Activated T-cell treated with anti-CD3 and anti-CD28 coated beads, Interleukin-2, amount 50 U/mL, for 48 hours (primary cell): ENCODE data around the gene BTG2.
"Not testable (repeated sequence)": the region's sequence is repeated elsewhere in the genome, so short reads cannot be mapped to it uniquely, and the experiment has no call there.

Source experiments
- DNase-seq, 2 experiments: peaks; one replicate each; pipeline ENCODE4 v3.0.0-alpha.2; 2020

Gene BTG2, protein sequence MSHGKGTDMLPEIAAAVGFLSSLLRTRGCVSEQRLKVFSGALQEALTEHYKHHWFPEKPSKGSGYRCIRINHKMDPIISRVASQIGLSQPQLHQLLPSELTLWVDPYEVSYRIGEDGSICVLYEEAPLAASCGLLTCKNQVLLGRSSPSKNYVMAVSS

DNA sequence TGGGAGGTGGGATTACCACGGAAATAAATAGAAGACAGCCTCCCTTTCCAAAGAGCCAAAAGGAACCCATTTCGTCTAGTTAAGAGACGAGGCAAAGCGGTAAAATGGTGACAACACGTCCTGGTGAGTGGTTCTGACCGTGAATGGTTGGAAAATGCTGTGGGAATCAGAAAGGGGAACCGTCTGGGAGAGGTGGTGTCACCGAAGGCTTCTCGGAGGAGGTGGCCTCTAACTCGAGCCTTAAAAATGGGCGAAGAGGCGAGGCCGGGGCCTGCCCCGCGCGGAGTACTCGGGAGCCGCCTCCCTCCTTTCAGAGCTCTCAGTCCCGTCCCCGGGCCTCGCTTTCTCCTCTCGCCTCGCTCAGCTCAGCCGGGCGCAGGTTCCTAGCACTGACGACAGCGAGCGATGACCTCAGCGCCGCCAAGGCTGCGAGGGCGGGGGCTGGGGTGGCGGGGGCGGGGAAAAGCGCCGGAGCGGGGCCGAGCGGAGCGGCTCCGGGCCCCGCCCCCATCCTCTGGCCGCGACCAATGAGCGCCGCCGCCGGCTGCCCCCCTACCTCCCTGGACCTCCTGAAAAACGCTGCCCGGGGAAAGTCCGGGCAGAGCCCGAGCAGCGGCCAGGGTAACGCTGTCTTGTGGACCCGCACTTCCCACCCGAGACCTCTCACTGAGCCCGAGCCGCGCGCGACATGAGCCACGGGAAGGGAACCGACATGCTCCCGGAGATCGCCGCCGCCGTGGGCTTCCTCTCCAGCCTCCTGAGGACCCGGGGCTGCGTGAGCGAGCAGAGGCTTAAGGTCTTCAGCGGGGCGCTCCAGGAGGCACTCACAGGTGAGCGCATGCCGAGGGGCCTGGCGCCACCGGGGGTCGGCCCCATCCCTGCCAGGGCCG, at the start of gene BTG2:
Gene BTG2, plus strand, starts transcription at position 601 of the 890 bp plus-strand sequence. Its CDS starts 88 bp downstream, at position 689.
- peak; percentile 90 to 92 for DNase-seq

DNA sequence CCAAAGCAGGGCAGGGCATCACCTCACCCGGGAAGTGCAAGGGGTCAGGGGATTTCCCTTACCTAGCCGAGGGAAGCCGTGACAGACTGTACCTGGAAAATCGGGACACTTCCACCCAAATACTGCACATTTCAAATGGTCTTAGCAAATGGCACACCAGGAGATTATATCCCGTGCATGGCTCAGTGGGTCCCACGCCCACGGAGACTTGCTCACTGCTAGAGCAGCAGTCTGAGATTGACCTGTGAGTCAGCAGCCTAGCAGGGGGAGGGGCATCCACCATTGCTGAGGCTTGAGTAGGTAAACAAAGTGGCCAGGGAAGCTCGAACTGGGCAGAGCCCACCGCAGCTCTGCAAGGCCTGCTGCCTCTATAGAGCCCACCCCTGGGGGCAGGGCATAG, 48.7 kb upstream of the BTG2 start:
- peak in 1 of 2 experiments; percentile 46 for DNase-seq

DNA sequence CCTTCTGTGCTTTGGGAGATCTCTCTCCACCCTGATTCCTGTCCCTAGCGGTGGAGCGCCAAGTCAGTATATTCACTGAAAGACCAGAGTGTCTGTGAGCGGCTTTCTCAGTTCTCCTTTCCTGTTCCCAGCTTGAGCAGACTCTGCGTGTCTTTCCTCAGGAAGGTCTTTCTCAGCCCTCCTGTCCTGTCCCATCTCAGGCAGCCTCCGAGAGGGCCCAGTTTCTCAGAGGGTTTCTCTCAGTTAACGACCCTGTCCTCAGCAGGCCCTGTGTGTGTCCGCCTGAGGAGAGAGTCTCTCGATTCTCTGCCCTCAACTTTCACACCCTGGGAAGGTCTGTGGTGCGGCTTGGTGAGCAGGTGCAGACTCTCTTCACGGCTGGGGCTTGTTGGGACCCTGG, 41.8 kb upstream of the BTG2 start:
- DNase-seq, result no peak

DNA sequence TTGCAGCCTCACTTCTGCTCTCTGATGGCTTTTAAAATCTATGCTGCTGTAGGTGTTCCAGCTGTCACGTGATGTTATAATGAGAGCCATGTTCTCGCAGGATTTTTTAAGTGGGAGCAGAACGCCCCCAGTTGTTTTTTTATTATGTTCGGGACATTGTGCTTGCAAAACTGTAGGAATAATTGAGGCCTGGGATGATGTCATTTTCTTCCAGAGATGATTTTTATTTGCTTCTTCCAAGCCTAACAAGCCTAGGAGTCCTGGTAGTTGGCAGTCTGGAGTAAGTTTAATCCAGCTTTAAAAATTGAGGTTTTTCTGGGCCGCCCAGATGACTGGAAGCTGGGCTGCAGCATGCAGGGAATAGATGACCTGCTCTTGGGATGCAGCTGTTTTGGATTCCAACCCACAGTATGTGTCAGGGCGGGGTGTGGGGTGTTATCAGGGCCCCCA, 41.2 kb upstream of the BTG2 start:
- no peak for DNase-seq

DNA sequence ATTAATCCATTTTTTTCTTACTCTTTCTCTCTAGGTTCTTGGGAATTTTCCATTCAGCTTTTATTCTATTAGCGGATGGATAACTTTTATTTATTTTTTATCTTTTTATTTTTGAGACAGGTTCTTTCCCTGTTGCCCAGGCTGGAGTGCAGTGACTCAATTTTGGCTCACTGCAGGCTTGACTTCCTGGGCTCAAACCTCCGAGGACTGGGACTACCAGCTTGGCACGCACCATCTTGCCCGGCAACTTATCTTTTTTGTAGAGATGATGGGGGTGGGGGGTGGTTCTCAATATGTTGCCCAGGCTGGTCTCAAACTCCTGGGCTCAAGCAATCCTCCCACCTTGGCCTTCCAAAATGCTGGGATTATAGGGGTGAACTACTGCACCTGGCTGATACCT, 39.8 kb upstream of the BTG2 start:
- no peak for DNase-seq

DNA sequence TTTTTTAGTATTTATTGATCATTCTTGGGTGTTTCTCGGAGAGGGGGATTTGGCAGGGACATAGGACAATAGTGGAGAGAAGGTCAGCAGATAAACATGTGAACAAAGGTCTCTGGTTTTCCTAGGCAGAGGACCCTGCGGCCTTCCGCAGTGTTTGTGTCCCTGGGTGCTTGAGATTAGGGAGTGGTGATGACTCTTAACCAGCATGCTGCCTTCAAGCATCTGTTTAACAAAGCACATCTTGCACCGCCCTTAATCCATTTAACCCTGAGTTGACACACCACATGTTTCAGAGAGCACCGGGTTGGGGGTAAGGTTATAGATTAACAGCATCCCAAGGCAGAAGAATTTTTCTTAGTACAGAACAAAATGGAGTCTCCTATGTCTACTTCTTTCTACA, 39.2 kb upstream of the BTG2 start:
- not testable (repeated sequence) for DNase-seq

DNA sequence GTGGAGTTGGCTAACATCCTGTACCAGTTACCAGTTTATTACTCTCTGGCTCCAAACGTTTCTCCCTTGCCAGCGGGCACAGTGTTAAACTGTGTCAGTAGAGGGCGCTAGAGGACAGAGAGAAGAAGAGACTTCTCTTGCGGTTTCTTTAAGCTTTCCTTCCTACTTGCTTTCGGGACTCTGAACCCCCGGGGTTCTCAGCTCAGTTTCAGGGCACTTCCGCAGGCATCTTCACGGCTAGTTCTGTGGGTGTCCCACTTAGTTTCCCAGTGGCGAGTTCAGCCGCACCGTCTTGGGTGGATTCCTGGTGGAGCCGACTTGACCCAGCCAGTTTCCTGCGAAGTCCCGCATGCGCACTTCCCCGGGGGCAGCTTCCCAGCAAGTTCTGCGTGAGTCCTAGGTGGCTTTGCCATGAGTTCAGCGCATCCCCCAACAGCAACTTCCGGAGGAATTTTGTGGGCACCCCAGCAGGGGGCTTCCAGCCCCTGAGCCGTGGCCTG, 37.9 kb upstream of the BTG2 start:
- DNase-seq, result peak; percentile 89 to 92

DNA sequence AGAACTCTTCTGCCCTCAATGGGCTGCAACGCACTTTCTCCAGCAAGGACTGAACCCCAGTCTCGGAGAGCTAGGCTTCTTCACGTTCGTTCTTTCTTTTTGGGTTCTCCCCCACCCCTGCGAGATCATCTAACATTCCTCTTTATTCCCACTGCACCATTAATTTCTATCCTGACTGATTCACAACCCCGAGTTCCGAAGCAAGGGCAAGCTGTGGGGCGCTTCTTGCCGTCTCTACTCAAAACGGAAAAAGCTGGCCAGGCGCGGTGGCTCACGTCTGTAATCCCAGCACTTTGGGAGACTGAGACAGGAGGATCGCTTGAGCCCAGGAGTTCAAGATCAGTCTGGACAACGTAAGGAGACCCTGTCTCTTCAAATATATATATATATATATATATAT, 37.4 kb upstream of the BTG2 start:
- DNase-seq, result no peak

DNA sequence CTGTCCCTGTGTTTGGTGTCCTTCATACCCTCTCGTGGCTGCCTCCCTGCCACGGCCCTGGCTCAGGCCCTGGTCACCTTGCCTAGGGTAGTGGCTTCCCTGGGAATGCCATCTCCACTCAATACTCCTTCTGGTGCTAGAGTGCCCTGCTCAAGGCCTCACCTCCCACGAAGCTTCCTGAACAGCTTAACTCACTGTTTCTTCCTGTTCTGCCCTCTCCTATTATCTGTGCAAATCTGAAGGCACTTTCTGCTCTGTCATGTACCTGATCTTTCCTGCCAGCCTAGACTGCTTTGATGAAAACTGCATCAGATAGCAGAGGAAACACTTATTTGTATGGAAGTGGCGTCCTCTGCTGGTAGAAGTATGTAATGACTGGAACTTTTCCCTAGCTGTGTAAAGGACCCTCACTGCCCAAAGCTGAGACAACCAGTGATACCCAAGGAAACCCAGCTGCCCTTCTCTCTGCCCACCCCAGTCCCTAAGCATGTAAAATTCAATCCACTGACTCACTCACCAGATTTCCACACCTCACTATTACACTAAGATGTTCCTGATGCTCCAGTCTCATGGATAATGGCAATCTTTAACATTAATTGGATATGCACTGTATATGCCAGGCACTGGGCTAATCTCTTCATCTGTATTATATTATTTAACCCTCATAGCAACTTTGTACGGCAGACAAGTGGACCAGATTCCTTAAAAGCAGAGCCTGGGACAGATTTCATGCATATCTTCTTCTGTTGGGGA, 36.2 kb upstream of the BTG2 start:
- DNase-seq, result peak; percentile 46 to 54

DNA sequence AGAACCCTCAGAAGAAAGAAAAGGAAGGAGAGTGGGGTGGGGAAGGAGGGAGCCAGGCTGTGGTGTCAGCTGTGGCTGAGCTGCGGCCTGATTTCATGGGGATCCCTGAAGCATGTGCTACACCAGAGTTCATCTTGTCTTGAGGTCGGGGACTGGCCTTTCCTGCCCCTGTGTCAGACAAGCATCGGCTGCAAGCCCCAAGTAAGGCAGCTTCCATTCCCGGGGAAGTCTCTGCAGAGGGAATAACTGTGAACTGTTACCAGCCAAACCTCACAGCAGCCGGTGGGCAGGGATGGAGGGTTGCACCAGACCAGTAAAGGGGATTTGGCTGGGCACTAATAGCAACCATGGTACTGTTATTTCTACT, 35.7 kb upstream of the BTG2 start:
- no peak for DNase-seq

DNA sequence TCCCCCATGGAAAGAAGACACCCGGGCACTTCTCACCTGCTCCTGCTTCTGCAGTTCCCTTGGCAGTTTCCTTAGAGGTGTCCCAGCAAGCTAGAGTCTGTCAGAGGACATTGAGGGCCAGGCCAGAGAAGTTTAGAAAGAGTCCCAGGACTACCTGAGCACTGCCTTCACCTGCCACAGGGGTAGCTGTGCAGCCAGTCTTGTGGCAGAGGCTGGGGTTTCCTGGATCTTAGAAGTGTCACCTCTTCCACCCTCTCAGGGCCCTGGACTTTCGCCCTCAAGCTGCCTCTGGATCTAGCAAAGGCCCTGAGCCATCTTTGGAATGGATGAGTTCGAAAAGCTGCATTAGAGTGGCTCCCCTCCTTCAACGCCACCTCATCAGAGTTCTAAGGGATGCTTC, 34.9 kb upstream of the BTG2 start:
- DNase-seq, result no peak

DNA sequence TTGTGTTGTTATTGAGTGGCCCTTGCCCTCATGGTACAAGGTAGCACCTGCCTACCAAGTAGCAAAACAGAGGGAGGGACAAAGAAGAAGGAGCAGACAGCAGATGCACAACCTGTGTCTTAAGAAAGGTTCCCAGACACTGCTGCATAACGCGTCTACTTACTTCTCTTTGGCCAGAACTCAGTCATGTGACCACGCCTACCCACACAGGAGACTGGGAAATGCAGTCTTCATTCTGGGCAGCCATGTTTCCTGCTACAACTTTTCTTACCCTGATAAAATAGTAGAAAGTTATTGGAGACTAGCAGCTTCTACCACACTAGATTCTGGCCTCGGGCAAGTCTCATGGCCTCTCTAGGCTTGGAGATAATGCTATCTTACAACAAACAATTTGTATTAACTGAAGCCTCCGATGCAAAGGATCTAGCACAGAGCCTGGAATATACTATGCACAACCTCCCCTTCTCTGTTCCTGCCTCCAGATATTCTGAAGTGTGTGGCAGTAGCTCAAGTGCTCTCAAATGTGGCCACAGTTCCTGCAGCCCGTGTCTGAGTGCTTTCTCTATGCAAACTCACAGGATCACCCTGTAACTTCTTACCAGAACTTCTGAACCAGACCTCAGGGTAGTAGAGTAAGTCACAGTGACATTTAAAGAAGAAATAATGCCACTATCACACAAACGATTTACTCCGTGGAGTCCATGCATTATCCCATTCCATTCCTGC, 34.1 kb upstream of the BTG2 start:
- DNase-seq, result peak; percentile 65 to 74

DNA sequence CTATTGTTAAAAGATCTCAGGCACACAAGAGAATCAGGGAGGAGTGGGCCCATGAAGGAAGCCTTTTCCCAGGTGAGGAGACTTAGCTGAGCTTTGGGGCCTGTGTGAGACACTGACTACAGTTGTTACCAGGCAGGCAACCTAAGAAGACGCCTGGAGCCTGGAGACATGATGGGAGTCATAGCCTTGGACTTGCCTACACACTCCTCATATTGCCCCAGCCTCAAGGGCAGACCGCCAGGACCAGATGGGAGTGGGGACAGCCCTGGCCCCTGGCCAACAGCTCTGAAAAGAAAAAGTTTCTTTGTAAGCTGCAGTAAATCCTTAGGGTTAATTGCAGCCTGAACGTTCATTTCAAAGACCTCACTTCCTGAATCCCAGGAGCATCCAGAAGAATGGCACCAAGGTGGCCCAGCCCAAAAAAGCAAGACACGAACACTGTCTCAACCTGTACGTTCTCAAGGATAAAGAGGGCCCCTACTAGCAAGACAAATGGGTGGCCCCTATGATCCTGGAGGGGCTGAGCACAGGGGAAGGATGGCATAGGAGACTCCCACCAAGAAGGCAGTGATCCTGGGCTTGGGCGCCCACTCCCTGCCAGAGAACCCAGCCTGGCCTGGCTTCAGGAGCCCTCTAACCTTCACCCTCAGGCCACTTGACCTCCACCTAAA, 33.2 kb upstream of the BTG2 start:
- DNase-seq, result no peak

DNA sequence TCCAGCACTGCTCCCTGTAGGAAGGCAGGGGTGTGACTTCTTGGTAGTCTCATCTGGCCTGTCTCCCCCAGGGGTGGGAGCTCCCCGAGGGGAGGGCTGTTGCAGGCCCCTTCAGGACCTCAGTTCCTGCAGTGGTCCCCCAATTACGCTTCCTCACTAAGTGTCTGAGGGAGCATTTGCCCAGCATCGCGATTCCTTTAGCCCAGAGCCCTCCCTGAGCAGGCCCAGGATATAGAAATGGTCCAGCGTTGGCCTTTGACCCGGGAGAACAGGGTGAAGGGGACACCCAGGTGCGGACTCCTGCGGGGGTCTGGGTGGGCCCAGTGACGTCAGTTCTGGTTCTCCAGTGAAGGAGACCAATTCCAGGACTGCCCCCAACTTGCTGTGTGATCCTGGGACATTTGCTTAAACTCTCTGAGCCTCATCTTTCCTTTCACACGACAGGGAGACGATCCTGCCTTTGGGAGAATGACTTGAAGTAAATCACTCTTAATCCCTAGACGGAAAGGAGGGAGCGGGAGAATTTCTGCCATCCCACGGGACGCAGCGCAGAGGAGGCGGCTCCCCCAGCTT, 32.6 kb upstream of the BTG2 start:
- no peak for DNase-seq

DNA sequence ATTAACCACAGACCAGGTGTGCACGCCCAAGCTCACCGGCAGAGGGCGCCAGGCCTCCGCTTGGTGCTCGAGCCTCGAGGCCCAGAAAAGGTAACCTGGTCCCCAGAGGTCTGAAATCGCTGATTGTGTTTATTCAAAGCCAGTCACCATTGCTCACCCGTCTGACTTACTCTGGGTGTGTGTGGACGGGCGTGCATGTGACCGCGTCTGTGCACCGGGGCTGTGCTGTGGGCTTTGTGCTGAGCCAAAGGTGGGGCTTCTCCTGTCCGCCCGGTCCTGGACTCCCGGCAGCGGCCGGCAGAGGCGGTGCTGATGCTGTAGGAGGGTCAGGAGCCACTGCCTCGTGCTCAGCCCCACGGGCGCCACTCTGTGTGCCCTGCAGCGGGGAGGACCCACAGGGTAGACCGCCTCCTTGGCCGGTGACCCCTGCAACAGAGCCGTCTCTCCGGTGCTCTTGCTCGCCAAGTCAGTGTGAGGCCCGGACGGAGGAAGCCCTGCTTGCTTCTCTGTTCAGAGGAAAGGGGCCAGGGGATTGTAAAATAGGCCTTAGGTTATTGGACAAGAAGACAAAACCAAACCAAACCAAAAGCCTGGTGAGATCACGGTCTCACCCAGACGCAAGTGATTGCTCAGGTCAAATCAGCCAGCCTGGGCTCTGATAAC, 32.0 kb upstream of the BTG2 start:
- peak; percentile 96 to 97 for DNase-seq

DNA sequence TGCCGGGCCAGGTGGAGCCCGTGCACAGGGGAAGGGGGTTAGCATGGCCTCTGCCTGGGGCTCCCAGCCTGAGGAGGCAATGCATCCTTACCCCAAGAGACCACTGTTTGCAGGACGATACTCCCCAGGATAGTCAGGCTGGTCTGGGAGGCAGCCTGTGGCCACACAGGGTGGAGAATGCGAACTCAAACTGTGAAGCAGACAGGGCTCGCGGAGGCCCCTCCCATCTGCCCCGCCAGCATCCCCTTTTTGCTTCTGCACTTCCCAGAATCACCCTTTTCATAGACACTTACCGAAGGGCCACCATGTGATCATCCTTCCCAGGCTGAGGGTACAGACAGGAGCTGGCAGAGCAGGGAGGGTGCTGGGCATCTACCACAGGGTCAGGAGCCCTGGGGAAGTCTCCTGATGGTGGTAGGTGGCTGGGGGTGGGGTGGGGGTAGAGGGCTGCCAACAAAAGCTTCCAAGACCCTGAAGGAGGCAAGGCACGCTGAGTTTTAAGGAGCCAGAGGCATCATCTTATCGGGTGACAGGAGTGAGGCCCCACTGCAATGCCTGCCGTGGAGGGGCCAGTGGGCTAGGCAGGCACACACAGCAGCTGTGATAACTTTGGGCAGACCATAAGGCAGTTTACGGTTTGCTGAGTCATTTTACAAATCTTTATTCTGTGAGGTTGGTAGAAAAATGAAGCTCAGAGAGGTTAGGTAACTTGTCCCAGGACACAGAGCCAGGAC, 31.3 kb upstream of the BTG2 start:
- DNase-seq, result peak in 1 of 2 experiments; percentile 45

DNA sequence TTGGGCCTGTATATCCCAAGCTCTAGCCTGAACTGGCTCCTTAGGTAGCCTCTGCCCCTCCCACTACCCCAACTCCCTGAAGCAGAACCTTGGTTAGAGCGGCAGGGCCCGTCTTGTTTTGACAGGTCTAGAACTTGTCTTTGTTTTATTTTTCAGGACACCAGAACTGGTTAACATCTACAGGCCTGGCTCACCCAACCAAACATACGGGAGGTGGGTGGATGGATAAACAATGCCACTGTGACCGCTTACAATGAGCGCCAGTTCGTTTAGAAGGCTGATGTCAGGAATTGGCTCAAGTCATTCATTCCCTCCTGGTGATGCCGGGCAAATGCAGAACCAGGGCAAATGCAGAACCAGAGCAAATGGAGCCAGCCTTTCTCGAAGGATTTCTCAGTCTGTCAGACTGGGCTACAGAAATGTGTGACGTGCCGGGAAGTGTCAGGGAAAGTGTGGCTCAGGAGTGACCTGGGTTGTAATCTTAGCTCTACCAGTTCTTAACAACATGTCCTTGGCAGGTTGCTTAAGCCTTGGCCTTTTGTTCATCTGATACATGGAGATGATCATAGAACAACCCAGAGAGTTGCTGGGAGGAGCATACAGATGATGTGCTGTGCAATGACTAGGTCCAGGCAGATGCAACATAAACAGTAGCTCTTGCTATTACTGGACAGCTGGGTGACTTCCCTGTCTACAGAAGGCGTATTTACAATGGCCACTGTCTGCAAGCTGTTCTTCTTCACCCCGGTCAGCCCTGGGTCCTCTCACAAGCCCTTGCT, 30.5 kb upstream of the BTG2 start:
- DNase-seq, result no peak

DNA sequence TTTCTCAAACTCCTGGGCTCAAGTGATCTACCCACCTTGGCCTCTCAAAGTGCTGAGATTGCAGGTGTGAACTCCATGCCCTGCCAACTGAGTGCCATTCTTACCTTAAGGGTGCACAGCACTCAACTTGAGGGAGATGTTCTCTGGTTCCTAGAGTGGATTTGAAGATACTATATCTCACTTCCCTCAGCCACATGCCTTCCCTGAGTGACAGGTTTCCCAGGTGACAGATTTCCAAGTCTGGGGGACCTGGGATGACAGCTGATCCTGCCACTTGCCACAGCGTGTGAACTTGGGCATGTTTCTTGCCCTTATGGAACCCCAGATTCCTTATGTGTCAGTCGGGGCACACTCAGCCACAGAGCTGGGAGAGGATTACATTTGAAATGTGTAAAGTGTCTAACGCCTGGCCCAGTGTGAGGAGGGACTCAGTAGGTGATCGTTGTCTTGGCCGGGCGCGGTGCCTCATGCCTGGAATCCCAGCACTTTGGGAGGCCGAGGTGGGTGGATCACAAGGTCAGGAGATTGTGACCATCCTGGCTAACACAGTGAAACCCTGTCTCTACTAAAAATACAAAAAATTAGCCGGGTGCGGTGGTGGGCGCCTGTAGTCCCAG, 29.6 kb upstream of the BTG2 start:
- DNase-seq, result no peak

DNA sequence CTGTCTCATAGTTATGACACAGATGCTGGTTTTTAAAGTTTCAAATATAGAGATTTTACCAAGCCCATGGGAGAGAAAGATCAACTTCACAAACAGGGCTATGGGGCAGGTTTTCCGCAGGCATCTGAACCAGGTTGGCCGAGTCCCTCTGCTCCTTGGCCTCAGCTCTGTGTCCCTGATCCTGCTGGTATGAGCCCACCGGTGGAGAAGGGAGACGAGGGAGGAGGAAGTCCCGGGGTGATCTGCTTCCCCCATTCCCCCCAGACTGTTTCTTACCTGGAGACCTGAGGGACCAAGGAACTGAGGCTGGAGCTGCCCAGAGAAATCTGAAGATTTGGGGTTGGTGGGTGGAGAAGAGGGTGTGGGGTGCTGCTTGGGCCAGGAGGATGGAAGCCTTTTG, 28.9 kb upstream of the BTG2 start:
- DNase-seq, result no peak
